Neural progenitor cell (in vitro differentiated cells): ENCODE data around the gene HSP90AB1. TPM values are rescaled to one million over a fixed set of nuclear protein-coding genes. Genes with fewer than 3 reads are reported as not detected.

ENCODE experiments used
- DNase-seq: peaks from one replicate; pipeline ENCODE4 v3.0.0-alpha.2; 2016; ENCODE audit warnings: low spot score
- H2AFZ ChIP-seq: fragments of 200-600 bp; sonication (generic); replicated peaks from 2 replicates; pipeline ENCODE4 v1.6.1; 2016; ENCODE audit warnings: antibody characterized with exemption
- H3F3A ChIP-seq: fragments of 200-600 bp; sonication (generic); 2 replicates; pipeline ENCODE4 v1.6.1; 2016; ENCODE audit warnings: antibody characterized with exemption, low read depth
- H3K27ac ChIP-seq: fragments of 200-600 bp; sonication (generic); 2 replicates; pipeline ENCODE4 v1.5.1; 2016; ENCODE audit warnings: mild to moderate bottlenecking
- H3K27me3 ChIP-seq: fragments of 200-600 bp; sonication (generic); 2 replicates; pipeline ENCODE4 v1.6.1; 2016; ENCODE audit warnings: mild to moderate bottlenecking, moderate library complexity
- H3K36me3 ChIP-seq: fragments of 200-600 bp; sonication (generic); 2 replicates; pipeline ENCODE4 v1.5.1; 2016
- H3K4me1 ChIP-seq: fragments of 200-600 bp; sonication (generic); 2 replicates; pipeline ENCODE4 v1.6.1; 2016; ENCODE audit warnings: mixed run types
- H3K4me2 ChIP-seq: fragments of 200-600 bp; sonication (generic); 2 replicates; pipeline ENCODE4 v1.6.1; 2016
- H3K4me3 ChIP-seq: fragments of 200-600 bp; sonication (generic); 2 replicates; pipeline ENCODE4 v1.5.1; 2016
- H3K79me2 ChIP-seq: fragments of 200-600 bp; sonication (generic); 2 replicates; pipeline ENCODE4 v1.6.1; 2016; ENCODE audit warnings: low read depth
- H3K9ac ChIP-seq: fragments of 200-600 bp; sonication (generic); 2 replicates; pipeline ENCODE4 v1.6.1; 2016
- H3K9me3 ChIP-seq: fragments of 200-600 bp; sonication (generic); 2 replicates; pipeline ENCODE4 v1.5.1; 2016; ENCODE audit warnings: low read depth
- H4K20me1 ChIP-seq: fragments of 200-600 bp; sonication (generic); 2 replicates; pipeline ENCODE4 v1.6.1; 2016; ENCODE audit warnings: low read depth
- H3K27ac Mint-ChIP-seq: 3 replicates; pipeline ENCODE4 v1.8.0; 2021; ENCODE audit warnings: mixed read lengths
- H3K27me3 Mint-ChIP-seq: 2 replicates; pipeline ENCODE4 v1.8.0; 2022; ENCODE audit warnings: low read depth, mild to moderate bottlenecking, inconsistent platforms, moderate library complexity, mixed read lengths; ENCODE audit not compliant: insufficient read depth
- H3K36me3 Mint-ChIP-seq: 3 replicates; pipeline ENCODE4 v1.8.0; 2021; ENCODE audit warnings: mixed read lengths
- H3K4me1 Mint-ChIP-seq: 3 replicates; pipeline ENCODE4 v1.8.0; 2021; ENCODE audit warnings: mixed read lengths
- H3K4me3 Mint-ChIP-seq: 3 replicates; pipeline ENCODE4 v1.8.0; 2021; ENCODE audit warnings: mild to moderate bottlenecking, moderate library complexity, mixed read lengths
- H3K9me3 Mint-ChIP-seq: 3 replicates; pipeline ENCODE4 v1.8.0; 2020; ENCODE audit warnings: mixed read lengths
- EZH2 ChIP-seq: fragments of 200-600 bp; sonication (generic); IDR thresholded peaks from 2 replicates; pipeline ENCODE4 v1.6.1; 2017; ENCODE audit warnings: antibody characterized with exemption, mild to moderate bottlenecking, moderate library complexity
- EZH2phosphoT487 ChIP-seq: fragments of 200-600 bp; sonication (generic); IDR thresholded peaks from 2 replicates; pipeline ENCODE4 v1.6.1; 2017; ENCODE audit warnings: antibody characterized with exemption
- total RNA-seq: library from RNA; depleted of rRNA; stranded (reverse); fragments of >200 nt; gene quantifications from 2 replicates; pipeline ENCODE4 v1.2.3, GENCODE V29; 2015; ENCODE audit warnings: low replicate concordance
- TF ChIP-seq, protein P1 (sequence below): fragments of 200-600 bp; sonication (generic); IDR thresholded peaks from 2 replicates; pipeline ENCODE4 v1.5.1; 2017; ENCODE audit warnings: antibody characterized with exemption, mild to moderate bottlenecking

HSP90AB1 gene
- total RNA-seq, 1 donor from 2014 or later: 2,068 TPM

DNA sequence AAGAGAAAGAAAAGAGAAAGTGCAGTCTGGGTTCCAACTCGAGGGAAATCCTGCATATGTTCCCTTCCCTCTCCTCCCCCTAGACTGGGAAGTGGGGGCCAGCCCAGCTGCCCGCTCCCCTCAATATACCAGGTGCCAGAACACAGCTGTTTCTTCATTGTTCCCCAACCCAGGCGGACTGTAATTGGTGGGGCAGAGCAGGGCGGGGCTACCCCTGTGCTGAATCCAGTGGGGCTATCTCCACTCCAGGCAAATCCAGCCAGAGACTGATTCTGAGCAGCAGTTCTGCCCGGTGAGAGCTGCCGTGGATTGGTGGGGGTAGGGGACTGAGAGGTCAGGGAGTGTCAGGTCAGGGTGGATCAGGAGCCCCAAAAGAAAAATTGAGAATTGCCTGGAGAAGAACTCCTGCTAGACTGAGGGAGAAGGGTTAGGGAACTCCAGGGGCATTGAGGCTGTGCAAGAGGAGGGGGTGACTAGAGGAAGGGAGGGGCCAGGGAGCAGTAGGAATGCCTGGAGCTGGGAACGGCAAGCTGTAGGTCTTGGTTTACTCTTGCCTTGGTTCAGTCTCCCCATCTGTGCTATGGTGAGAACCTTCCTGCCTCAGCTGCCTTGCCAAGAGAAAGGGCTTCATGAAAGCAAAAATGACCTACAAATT is 30.1 kb upstream of the HSP90AB1 start, which contains the start of gene MYMX:
MYMX (plus strand) TSS at position 250 of the 655 bp plus-strand sequence. CDS start 546 bp downstream, outside the sequence.
- H3K27ac ChIP-seq: no peak within 1 kb of the TSS
- DNase-seq: peak; percentile 77
- TF ChIP-seq EZH2 (no peak), EZH2phosphoT487 (no peak)
- TF ChIP-seq, protein P1, sequence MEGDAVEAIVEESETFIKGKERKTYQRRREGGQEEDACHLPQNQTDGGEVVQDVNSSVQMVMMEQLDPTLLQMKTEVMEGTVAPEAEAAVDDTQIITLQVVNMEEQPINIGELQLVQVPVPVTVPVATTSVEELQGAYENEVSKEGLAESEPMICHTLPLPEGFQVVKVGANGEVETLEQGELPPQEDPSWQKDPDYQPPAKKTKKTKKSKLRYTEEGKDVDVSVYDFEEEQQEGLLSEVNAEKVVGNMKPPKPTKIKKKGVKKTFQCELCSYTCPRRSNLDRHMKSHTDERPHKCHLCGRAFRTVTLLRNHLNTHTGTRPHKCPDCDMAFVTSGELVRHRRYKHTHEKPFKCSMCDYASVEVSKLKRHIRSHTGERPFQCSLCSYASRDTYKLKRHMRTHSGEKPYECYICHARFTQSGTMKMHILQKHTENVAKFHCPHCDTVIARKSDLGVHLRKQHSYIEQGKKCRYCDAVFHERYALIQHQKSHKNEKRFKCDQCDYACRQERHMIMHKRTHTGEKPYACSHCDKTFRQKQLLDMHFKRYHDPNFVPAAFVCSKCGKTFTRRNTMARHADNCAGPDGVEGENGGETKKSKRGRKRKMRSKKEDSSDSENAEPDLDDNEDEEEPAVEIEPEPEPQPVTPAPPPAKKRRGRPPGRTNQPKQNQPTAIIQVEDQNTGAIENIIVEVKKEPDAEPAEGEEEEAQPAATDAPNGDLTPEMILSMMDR: no peak
- H3K36me3 ChIP-seq: no peaks in the 10 kb centered on the region
- H3K79me2 ChIP-seq: no peaks in the 10 kb centered on the region
- H4K20me1 ChIP-seq: no peaks in the 10 kb centered on the region
- peaks cover 59% of the 10 kb centered on the region for H3F3A ChIP-seq
- Mint-ChIP-seq H3K4me3 (peak within 1 kb of the TSS; percentile 67), H3K27ac (no peak within 1 kb of the TSS), H3K4me1 (peaks cover 32% of the 10 kb centered on the region), H3K27me3 (peaks cover 13% of the 10 kb centered on the region), H3K36me3 (peaks cover 3% of the 10 kb centered on the region), H3K9me3 (no peaks in the 10 kb centered on the region)
- no peak within 1 kb of the TSS for H3K9ac ChIP-seq
- H3K9me3 ChIP-seq: no peaks in the 10 kb centered on the region
- H3K27me3 ChIP-seq: peaks cover 13% of the 10 kb centered on the region
- H3K4me1 ChIP-seq: peaks cover 36% of the 10 kb centered on the region
- peak within 1 kb of the TSS; percentile 24 for H3K4me3 ChIP-seq
- peak within 1 kb of the TSS; percentile 52 for H2AFZ ChIP-seq
- H3K4me2 ChIP-seq: peak within 1 kb of the TSS; percentile 73

DNA sequence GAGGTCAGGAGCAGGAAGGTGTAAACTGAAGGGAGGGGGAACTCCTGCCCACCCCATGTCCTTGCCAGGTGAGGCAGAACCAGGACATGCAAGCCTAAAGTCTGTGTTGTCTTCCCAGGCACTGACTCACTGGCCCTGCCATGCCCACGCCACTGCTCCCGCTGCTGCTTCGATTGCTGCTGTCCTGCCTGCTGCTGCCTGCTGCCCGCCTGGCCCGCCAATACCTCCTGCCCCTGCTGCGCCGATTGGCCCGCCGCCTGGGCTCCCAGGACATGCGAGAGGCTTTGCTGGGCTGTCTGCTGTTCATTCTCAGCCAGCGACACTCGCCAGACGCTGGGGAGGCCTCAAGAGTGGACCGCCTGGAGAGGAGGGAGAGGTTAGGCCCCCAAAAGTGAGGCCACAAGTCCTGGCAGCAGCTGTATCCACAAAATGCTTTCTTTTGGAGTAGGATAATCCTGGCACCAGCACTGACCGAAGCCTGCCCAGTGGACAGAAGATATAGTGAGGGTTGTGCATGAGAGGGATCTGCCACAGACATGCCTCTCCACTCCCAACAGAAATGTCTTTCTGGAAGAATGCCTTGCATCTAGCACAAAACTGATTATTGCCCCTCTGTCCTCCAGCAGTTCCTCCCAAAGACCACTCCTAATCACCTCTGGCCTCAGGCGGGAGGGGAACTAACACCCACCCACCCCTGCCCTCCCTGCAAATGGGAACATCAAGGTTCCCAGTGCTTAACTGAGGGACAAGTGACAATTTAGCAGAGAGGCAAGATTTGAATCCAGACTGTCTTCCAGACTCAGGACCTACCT is 29.4 kb upstream of the HSP90AB1 start:
- no peak overlapping the region for H3K27ac ChIP-seq
- peak; percentile 71 for DNase-seq
- no peaks in the 10 kb centered on the region for H3K9me3 ChIP-seq
- Mint-ChIP-seq H3K9me3 (no peaks in the 10 kb centered on the region), H3K27me3 (peaks cover 11% of the 10 kb centered on the region), H3K36me3 (peaks cover 3% of the 10 kb centered on the region), H3K4me3 (peak overlapping the region; percentile 41), H3K27ac (no peak overlapping the region), H3K4me1 (peaks cover 34% of the 10 kb centered on the region)
- peak overlapping the region; percentile 73 for H3K4me2 ChIP-seq
- H3K36me3 ChIP-seq: no peaks in the 10 kb centered on the region
- H3K79me2 ChIP-seq: no peaks in the 10 kb centered on the region
- peaks cover 43% of the 10 kb centered on the region for H3K4me1 ChIP-seq
- TF ChIP-seq EZH2 (no peak), EZH2phosphoT487 (no peak)
- TF ChIP-seq, protein P1: no peak
- H2AFZ ChIP-seq: no peak overlapping the region
- H3K27me3 ChIP-seq: peaks cover 13% of the 10 kb centered on the region
- no peaks in the 10 kb centered on the region for H4K20me1 ChIP-seq
- no peak overlapping the region for H3K4me3 ChIP-seq
- no peak overlapping the region for H3K9ac ChIP-seq
- peaks cover 65% of the 10 kb centered on the region for H3F3A ChIP-seq

DNA sequence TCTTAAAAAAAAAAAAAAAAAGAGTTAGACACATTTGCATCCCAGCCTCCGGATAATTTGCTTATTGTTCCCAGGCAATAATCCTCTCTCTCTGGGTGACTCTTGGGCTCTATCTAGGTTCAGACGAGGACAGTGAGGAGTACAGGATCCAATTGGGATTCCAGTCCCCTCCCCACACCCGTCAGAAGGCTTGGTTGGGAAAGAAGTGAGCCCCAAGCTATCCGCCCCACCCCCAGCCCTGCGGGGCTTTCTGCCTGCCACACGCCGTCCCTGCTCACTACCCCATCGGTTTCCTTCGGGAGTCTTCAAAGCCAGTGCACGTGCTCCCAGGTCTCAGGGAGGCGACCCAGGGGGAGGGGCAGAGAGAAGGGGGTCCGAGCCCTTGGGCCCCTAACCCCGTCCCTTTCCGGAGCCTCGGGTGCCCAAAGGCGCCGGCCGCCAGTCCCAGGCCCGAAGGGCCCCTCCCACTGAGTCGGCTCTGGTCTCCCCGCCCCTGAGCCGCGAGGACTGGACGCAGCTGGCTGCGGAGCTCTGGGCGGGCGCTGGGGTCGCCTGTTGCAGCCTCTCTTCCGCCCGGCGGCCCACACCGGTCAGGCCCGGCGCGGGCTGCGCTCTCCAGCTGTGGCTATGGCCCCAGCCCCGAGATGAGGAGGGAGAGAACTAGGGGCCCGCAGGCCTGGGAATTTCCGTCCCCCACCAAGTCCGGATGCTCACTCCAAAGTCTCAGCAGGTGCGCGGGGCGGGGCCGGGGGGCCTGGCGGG is 27.7 kb upstream of the HSP90AB1 start:
- TF ChIP-seq, protein P1: no peak
- TF ChIP-seq EZH2phosphoT487 (no peak), EZH2 (no peak)
- Histone ChIP-seq H3K9me3 (no peaks in the 10 kb centered on the region), H3K4me2 (peak overlapping the region; percentile 73), H3K79me2 (peaks cover 3% of the 10 kb centered on the region), H3F3A (peaks cover 78% of the 10 kb centered on the region), H4K20me1 (peaks cover 5% of the 10 kb centered on the region), H3K27ac (peak overlapping the region; percentile 82), H3K9ac (no peak overlapping the region), H3K27me3 (peaks cover 13% of the 10 kb centered on the region), H2AFZ (peak overlapping the region; percentile 30), H3K36me3 (no peaks in the 10 kb centered on the region), H3K4me1 (peaks cover 51% of the 10 kb centered on the region), H3K4me3 (peak overlapping the region; percentile 44)
- Mint-ChIP-seq H3K36me3 (peaks cover 3% of the 10 kb centered on the region), H3K4me1 (peaks cover 44% of the 10 kb centered on the region), H3K9me3 (no peaks in the 10 kb centered on the region), H3K4me3 (peak overlapping the region; percentile 81), H3K27me3 (peaks cover 11% of the 10 kb centered on the region), H3K27ac (peak overlapping the region; percentile 91)
- peak; percentile 96 for DNase-seq
